Hepatocyte (in vitro differentiated cells): ENCODE measurements around the gene FLVCR2. TPM values are rescaled to one million over a fixed set of nuclear protein-coding genes. Genes with fewer than 3 reads are reported as not detected.
A peak's percentile ranks its signal among the peaks of the same experiment; 100 is the strongest.

Source experiments
- DNase-seq: peaks from one replicate; pipeline ENCODE4 v3.0.0-alpha.2; 2016; ENCODE audit warnings: low spot score
- H2AFZ ChIP-seq: fragments of 200-600 bp; sonication (generic); 2 replicates; pipeline ENCODE4 v1.6.0; 2016; ENCODE audit warnings: antibody characterized with exemption, mild to moderate bottlenecking
- H3K27ac ChIP-seq: fragments of 200-600 bp; sonication (generic); 2 replicates; pipeline ENCODE4 v1.5.1; 2016; ENCODE audit warnings: mild to moderate bottlenecking
- H3K27me3 ChIP-seq: fragments of 200-600 bp; sonication (generic); 2 replicates; pipeline ENCODE4 v1.6.1; 2016
- H3K36me3 ChIP-seq: fragments of 200-600 bp; sonication (generic); replicated peaks from 2 replicates; pipeline ENCODE4 v1.5.1; 2016; ENCODE audit warnings: low read depth; ENCODE audit not compliant: insufficient read depth
- H3K4me1 ChIP-seq: fragments of 200-600 bp; sonication (generic); 2 replicates; pipeline ENCODE4 v1.5.1; 2016; ENCODE audit warnings: mild to moderate bottlenecking, moderate library complexity; ENCODE audit not compliant: insufficient read depth
- H3K4me2 ChIP-seq: fragments of 200-600 bp; sonication (generic); 2 replicates; pipeline ENCODE4 v1.6.0; 2016
- H3K4me3 ChIP-seq: fragments of 200-600 bp; sonication (generic); 2 replicates; pipeline ENCODE4 v1.5.1; 2016; ENCODE audit warnings: mild to moderate bottlenecking
- H3K79me2 ChIP-seq: fragments of 200-600 bp; sonication (generic); 2 replicates; pipeline ENCODE4 v1.6.0; 2017; ENCODE audit warnings: mild to moderate bottlenecking
- H3K9me2 ChIP-seq: fragments of 200-600 bp; sonication (generic); replicated peaks from 2 replicates; pipeline ENCODE4 v1.6.0; 2017; ENCODE audit warnings: mild to moderate bottlenecking; ENCODE audit not compliant: insufficient read depth
- H3K9me3 ChIP-seq: fragments of 200-600 bp; sonication (generic); 2 replicates; pipeline ENCODE4 v1.5.1; 2016; ENCODE audit warnings: low read depth, mild to moderate bottlenecking
- H4K20me1 ChIP-seq: fragments of 200-600 bp; sonication (generic); 2 replicates; pipeline ENCODE4 v1.6.0; 2016; ENCODE audit warnings: mild to moderate bottlenecking; ENCODE audit not compliant: insufficient read depth, poor library complexity, severe bottlenecking
- CTCF ChIP-seq: fragments of 200-600 bp; sonication (generic); IDR thresholded peaks from 2 replicates; pipeline ENCODE4 v1.5.1; 2016; ENCODE audit warnings: antibody characterized with exemption, mild to moderate bottlenecking; ENCODE audit not compliant: poor library complexity
- EZH2 ChIP-seq: fragments of 200-600 bp; sonication (generic); IDR thresholded peaks from 2 replicates; pipeline ENCODE4 v1.6.1; 2016; ENCODE audit warnings: antibody characterized with exemption, mild to moderate bottlenecking, borderline replicate concordance
- EZH2phosphoT487 ChIP-seq: fragments of 200-600 bp; sonication (generic); IDR thresholded peaks from one replicate; pipeline ENCODE4 v1.6.1; 2018; ENCODE audit warnings: antibody characterized with exemption, mild to moderate bottlenecking, low read depth, moderate library complexity; ENCODE audit not compliant: unreplicated experiment, severe bottlenecking
- WGBS: methylation state at CpG from one replicate; pipeline ENCODE4 v1.1.6; 2016; ENCODE audit warnings: low lambda C conversion rate; ENCODE audit errors: missing lambda C conversion rate; 5-methylcytosine and 5-hydroxymethylcytosine counted together
- polyA plus RNA-seq: library from polyadenylated mRNA; unstranded; fragments of >200 nt; fragmentation: Nextera tagmentation; extraction: Ambion mirVana; gene quantifications from 2 replicates; pipeline ENCODE4 v1.2.1, GENCODE V29; 2016
- total RNA-seq: library from RNA; depleted of rRNA; stranded (reverse); fragments of >200 nt; gene quantifications from 2 replicates; pipeline ENCODE4 v1.2.3, GENCODE V29; 2014

The FLVCR2 gene
- total and polyA plus RNA-seq, 2 experiments from 2014 or later: 9.5 to 10.1 TPM

- no peak overlapping the region for H3K27ac ChIP-seq
- no peaks in the 10 kb centered on the region for H3K36me3 ChIP-seq
- H3K79me2 ChIP-seq: no peaks in the 10 kb centered on the region
- no peak for TF ChIP-seq CTCF
- no peak for TF ChIP-seq EZH2
- no peak for TF ChIP-seq EZH2phosphoT487
- H2AFZ ChIP-seq: no peak overlapping the region
- no peaks in the 10 kb centered on the region for H3K4me1 ChIP-seq
- peak; percentile 27 for DNase-seq
- H4K20me1 ChIP-seq: no peaks in the 10 kb centered on the region
- no peak overlapping the region for H3K4me2 ChIP-seq
- no peaks in the 10 kb centered on the region for H3K9me3 ChIP-seq
- 67% methylated on average over 5 of the region's 5 CpGs for WGBS
- H3K27me3 ChIP-seq: no peaks in the 10 kb centered on the region
- H3K9me2 ChIP-seq: no peaks in the 10 kb centered on the region
- H3K4me3 ChIP-seq: no peak overlapping the region
These were observed 53.0 kb downstream of the FLVCR2 start for GRCh38 chr14:75631453-75631831.

GRCh38 chr14:75634848-75635247, 56.4 kb downstream of the FLVCR2 start:
- Histone ChIP-seq H3K27me3 (no peaks in the 10 kb centered on the region), H4K20me1 (no peaks in the 10 kb centered on the region), H3K27ac (no peak overlapping the region), H2AFZ (no peak overlapping the region), H3K4me3 (no peak overlapping the region), H3K4me1 (no peaks in the 10 kb centered on the region), H3K79me2 (no peaks in the 10 kb centered on the region), H3K4me2 (no peak overlapping the region), H3K36me3 (no peaks in the 10 kb centered on the region), H3K9me2 (no peaks in the 10 kb centered on the region), H3K9me3 (no peaks in the 10 kb centered on the region)
- no peak for DNase-seq
- TF ChIP-seq EZH2phosphoT487 (no peak), EZH2 (no peak), CTCF (no peak)
- WGBS: 83% methylated on average over 5 of the region's 5 CpGs

GRCh38 chr14:75636100-75636692, 57.8 kb downstream of the FLVCR2 start:
- no peak for DNase-seq

More at GRCh38 chr14:75636100-75636692, 57.8 kb downstream of the FLVCR2 start:
- no peaks in the 10 kb centered on the region for H3K9me3 ChIP-seq
- H3K27ac ChIP-seq: no peak overlapping the region
- H3K4me2 ChIP-seq: no peak overlapping the region
- no peaks in the 10 kb centered on the region for H3K36me3 ChIP-seq
- WGBS: 81% methylated on average over 13 of the region's 13 CpGs
- no peak overlapping the region for H2AFZ ChIP-seq
- H3K79me2 ChIP-seq: no peaks in the 10 kb centered on the region
- H3K4me1 ChIP-seq: no peaks in the 10 kb centered on the region
- no peak overlapping the region for H3K4me3 ChIP-seq
- H3K9me2 ChIP-seq: no peaks in the 10 kb centered on the region
- TF ChIP-seq CTCF (no peak), EZH2phosphoT487 (no peak), EZH2 (no peak)
- no peaks in the 10 kb centered on the region for H3K27me3 ChIP-seq
- no peaks in the 10 kb centered on the region for H4K20me1 ChIP-seq
